SK-N-SH treated with all-trans-retinoic acid at 6 μM for 48 hours (cell line): ENCODE results near the gene TTLL8.

Experiments
- ARNTL ChIP-seq: fragments of 450-650 bp; formaldehyde crosslinking; IDR thresholded peaks from 2 replicates; pipeline ENCODE4 v1.5.0; 2020; ENCODE audit warnings: low read depth, mild to moderate bottlenecking, moderate library complexity, borderline replicate concordance
- BACH2 ChIP-seq: fragments of 250-450 bp; sonication (Bioruptor Pico); IDR thresholded peaks from 2 replicates; pipeline ENCODE4 v1.9.0; 2021; ENCODE audit warnings: mild to moderate bottlenecking, borderline replicate concordance
- CSDC2 ChIP-seq: fragments of 250-450 bp; sonication (Bioruptor Pico); IDR thresholded peaks from 2 replicates; pipeline ENCODE4 v1.5.0; 2020; ENCODE audit warnings: mild to moderate bottlenecking, moderate library complexity
- GLIS3 ChIP-seq: fragments of 250-450 bp; sonication (Bioruptor Pico); IDR thresholded peaks from 2 replicates; pipeline ENCODE4 v1.5.0; 2020; ENCODE audit warnings: mild to moderate bottlenecking, moderate library complexity
- ZNF70 ChIP-seq: fragments of 450-650 bp; formaldehyde crosslinking; IDR thresholded peaks from 2 replicates; pipeline ENCODE4 v1.5.0; 2020; ENCODE audit warnings: mild to moderate bottlenecking, moderate library complexity
- TF ChIP-seq, protein P1 (sequence below): fragments of 250-450 bp; sonication (Bioruptor Pico); IDR thresholded peaks from 2 replicates; pipeline ENCODE4 v1.5.0; 2020; ENCODE audit warnings: mild to moderate bottlenecking, moderate library complexity
- TF ChIP-seq, protein P2 (sequence below): fragments of 250-450 bp; sonication (Bioruptor Pico); IDR thresholded peaks from 2 replicates; pipeline ENCODE4 v1.8.0; 2020; ENCODE audit warnings: mild to moderate bottlenecking, moderate library complexity, borderline replicate concordance

DNA sequence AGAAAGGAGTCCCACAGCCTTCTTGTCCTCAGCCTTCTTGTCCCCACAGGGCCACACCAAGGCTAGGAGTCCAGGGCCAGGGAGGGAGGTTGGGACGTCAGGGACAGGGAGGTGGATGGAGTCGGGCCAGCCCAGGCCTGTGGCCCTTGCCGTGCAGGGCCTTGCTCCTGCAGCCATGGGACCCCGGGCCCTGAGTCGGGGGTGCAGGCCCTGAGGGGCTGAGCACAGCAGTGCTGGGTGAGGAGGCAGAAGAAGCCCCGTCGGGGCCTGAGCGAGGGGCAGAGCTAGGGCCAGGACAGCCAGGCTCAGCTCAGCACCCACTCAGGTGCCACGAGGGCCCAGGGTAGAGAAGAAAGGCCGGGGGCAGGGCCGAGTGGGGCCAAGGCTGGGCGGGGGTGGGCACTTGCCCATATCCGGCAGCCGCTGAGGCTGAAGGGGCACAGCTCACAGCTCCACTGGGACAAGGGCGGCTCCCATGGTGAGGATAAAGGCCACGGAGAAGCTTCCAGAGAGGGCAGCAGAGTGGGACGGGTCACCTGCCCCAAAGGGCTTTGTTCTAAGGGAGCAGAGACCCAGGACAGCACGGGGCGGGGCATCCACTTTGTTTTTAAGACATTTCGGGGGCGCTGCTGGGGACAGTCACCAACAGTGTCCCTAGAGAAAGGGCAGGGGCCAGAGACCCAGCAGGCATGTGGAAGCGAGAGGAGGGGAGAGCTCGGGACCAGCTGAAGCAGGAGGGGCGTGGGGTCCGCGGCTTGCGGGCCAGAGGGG is 23.5 kb upstream of the TTLL8 start:
- TF ChIP-seq BACH2, result no peak
- TF ChIP-seq ZNF70 (CRISPR knock-in tag), result no peak
- no peak for TF ChIP-seq ARNTL (CRISPR knock-in tag)
- TF ChIP-seq, protein P1, sequence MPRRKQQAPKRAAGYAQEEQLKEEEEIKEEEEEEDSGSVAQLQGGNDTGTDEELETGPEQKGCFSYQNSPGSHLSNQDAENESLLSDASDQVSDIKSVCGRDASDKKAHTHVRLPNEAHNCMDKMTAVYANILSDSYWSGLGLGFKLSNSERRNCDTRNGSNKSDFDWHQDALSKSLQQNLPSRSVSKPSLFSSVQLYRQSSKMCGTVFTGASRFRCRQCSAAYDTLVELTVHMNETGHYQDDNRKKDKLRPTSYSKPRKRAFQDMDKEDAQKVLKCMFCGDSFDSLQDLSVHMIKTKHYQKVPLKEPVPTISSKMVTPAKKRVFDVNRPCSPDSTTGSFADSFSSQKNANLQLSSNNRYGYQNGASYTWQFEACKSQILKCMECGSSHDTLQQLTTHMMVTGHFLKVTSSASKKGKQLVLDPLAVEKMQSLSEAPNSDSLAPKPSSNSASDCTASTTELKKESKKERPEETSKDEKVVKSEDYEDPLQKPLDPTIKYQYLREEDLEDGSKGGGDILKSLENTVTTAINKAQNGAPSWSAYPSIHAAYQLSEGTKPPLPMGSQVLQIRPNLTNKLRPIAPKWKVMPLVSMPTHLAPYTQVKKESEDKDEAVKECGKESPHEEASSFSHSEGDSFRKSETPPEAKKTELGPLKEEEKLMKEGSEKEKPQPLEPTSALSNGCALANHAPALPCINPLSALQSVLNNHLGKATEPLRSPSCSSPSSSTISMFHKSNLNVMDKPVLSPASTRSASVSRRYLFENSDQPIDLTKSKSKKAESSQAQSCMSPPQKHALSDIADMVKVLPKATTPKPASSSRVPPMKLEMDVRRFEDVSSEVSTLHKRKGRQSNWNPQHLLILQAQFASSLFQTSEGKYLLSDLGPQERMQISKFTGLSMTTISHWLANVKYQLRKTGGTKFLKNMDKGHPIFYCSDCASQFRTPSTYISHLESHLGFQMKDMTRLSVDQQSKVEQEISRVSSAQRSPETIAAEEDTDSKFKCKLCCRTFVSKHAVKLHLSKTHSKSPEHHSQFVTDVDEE (CRISPR knock-in tag), result no peak
- TF ChIP-seq, protein P2, sequence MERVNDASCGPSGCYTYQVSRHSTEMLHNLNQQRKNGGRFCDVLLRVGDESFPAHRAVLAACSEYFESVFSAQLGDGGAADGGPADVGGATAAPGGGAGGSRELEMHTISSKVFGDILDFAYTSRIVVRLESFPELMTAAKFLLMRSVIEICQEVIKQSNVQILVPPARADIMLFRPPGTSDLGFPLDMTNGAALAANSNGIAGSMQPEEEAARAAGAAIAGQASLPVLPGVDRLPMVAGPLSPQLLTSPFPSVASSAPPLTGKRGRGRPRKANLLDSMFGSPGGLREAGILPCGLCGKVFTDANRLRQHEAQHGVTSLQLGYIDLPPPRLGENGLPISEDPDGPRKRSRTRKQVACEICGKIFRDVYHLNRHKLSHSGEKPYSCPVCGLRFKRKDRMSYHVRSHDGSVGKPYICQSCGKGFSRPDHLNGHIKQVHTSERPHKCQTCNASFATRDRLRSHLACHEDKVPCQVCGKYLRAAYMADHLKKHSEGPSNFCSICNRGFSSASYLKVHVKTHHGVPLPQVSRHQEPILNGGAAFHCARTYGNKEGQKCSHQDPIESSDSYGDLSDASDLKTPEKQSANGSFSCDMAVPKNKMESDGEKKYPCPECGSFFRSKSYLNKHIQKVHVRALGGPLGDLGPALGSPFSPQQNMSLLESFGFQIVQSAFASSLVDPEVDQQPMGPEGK (CRISPR knock-in tag), result no peak
- no peak for TF ChIP-seq CSDC2 (CRISPR knock-in tag)
- TF ChIP-seq GLIS3 (CRISPR knock-in tag), result no peak
